NCI-H1694 treated with DMSO at 0.1 percent for 48 hours (cell line): ENCODE data around the gene SSC5D.
"Not testable (repeated sequence)": the region's sequence is repeated elsewhere in the genome, so short reads cannot be mapped to it uniquely, and the experiment has no call there.

ENCODE experiments used
- DNase-seq: peaks from one replicate; lab custom pipeline; 2025; lab: John Stamatoyannopoulos, UW

The SSC5D gene

DNA sequence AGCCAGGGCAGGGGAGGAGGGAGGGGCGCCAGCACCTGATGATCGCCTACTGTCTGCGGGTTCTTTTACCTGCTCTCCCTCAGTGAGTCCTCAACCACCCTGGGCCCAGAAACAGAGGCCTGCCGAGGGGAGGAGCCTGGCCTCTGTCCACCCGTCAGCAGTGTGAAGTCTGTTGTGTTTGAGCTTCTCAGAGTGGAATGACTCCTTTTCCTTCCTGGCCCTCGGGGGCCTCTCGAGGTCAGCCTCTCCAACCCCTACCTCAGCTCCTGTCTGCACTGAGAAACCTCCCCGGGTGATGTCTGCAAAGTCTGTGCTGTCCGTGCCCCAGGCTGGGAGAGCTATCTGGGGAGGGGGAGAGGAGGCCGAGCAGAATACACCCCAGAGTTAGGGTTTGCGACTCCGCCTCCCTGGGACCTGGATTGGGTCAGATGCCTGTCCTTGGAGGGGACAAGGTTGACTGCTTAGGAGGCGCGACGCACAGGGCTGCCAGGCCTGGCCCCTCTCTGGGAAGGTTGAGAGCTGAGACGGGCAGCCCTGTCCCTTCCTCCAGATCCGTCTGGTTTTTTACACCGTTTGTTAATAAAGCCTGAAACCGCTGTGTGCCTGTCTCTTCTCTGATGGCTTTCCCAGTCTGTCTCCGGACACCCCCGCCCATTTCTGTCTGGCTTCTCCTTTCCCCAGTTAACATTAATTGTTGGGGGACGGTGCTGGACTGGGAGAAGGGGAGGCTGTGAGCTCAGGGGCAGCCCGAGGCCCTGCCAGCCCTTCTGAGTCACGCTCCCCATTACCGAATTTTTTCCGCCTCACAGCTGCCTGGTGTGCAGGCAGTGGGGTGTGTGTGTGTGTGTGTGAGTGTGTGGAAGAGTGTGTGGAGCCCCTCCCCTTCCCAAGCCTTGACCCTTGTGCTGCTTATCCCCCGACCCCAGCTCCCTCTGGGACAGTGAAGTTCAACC, 989 bp upstream of the SSC5D start:
- DNase-seq = no peak

DNA sequence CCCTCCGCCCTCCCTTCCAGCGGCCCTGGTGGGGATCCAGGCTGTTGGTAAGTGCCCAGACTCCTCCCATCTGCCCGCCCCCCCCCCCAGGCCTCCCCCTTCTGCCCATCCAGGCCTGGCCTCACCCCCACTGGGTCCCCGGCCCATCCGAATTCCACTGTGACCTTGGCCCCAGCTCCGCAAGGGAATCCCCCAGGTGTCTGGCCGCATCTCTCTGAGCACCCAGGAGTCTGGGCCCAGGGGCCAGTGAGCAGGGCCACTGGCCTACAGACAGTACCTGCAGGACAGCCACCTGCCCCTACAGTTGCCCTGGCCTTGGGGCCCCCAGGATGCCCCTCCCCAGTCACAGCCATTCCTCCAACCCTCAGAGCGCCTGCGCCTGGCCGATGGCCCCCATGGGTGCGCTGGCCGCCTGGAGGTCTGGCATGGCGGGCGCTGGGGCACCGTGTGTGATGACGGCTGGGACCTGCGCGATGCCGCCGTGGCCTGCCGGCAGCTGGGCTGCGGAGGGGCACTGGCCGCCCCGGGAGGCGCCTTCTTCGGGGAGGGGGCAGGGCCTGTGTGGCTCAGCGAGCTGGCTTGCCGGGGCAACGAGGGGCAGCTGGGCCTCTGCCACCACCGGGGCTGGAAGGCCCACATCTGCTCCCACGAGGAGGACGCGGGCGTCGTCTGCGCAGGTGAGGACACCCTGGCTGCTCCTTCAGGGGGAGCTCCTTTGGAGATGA, 912 bp downstream of the SSC5D start:
- DNase-seq = no peak

DNA sequence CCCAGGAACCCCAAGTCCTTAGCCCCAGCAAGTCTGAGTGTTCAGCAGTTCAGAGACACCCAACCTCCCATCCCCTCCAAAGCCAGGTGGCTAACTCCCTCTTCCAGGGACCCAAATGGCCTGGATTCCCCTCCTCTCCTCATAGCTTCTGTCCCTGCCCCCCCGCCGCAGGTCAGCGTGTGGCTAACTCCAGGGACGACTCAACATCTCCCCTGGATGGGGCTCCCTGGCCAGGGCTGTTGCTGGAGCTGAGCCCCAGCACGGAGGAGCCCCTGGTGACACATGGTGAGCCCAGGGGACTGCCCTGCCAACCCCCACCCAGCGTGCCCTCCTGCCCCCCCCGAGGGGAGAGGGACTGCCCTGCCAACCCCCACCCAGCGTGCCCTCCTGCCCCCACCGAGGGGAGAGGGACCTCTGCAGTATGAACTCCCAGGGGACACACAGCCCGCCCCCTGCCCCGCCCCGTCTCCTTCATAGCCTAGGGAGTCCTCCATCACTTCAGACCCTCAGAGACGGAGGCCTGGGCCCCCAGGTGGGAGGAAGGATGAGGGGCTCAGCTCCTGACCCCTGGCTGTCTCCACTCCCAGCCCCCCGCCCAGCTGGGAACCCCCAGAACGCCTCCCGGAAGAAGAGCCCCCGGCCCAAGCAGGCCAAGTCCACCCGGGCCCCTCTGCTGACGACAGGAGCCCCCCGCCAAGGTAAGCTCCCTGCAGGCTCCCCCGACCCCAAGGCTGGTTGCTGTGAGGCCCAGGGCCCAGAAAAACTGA, 1.7 kb downstream of the SSC5D start:
- DNase-seq = no peak

DNA sequence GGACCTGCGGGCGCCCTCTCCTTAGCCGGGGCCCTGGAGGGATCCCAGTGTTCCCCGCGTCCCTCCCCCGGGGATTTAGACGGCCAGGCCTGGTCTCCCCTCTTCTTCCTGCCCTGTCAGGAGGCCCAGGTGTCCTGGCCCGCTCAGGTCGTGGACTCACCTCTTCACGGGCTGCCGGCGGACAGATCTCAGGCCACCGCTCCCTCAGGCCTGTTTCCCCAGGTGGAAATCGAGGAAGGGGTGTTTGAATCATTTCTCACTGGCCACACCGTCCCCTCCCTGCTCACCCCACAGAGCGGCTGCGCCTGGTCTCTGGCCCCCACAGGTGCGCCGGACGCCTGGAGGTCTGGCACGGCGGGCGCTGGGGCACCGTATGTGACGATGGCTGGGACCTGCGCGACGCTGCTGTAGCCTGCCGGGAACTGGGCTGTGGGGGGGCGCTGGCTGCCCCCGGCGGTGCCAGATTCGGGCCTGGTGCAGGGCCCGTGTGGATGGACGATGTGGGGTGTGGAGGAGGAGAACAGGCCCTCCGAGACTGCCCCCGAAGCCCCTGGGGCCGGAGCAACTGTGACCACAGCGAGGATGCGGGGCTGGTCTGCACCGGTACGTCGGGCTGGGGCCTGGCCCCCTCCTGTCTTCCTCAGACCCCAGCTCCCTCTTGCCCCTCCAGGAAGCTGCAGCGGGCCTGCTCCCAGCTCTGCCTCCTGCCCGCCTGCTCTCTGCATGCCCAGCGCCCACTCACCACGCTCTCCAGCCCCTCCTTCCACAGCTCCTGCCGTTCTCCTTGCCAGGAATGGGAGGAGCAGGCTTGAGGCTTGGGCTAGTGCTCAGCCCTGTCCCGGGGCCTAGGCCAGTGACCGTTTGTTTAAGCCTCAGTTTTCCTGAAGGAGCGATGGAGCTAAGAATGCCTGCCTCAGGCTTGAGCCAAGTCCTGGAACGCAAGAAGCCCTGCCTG, 2.5 kb downstream of the SSC5D start:
- DNase-seq = no peak

DNA sequence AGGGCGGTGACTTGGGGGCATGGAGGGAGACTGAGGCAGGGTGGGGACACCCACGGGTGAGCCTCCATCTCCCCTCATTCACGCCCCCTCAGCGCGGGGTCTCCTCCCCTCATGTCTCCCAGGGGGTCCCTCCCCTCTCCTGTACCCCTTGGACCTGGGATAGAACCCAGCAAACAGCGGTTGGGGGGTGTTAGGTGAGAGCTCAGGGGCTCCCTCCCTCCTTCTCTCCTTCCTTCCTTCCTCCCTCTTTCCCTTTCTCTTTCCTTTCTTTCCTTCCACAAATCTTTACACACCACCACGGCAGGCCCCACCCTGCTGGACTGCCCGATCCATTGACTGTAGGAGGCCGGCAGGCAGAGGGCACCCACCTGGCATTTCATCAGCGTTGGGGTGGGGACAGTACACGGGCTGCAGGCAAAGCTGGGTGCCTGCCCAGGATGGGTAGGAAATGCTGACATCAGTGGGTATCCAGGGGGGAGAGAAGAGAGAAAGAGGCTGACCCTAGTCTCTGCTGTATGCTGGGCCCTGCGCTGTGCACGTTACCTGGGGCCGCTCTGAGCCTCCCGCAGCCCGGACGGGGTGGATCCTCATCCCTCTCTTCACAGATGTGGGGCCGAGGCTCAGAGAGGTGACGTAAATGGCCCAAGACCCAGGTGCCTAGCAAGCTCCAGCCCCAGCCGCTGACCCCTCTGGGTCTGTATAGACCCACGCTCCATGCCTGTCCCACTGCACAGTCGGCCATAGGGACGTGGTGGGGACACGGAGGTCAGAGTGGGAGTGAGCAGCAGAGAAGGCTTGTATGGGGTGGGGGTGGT, 3.5 kb downstream of the SSC5D start:
- DNase-seq = no peak

DNA sequence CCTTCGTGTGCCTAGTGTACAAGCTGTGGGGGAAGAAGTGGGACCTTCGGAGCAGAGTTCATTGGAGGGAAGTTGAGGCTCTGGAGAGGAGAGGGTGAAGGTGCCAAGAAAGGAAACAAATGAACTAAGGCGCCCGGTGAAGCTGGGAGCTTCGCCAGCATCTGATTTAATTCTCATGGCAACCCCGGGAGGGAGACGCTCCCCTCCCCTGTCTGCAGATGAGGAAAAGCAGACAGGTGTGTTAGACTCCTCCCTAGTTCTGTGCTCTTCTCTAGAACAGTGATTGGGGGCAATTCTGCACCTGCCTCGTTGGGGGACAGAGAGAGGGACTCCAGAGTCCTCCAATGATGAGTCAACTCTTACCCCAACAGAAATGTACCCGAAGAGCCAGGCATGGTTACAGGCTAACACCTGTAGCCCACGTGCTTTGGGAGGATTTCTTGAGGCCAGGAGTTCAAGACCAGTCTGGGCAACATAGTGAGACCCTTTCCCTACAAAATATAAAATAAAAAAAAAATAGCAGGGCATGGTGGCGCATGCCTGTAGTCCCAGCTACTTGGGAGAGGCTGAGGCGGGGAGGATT, 4.2 kb downstream of the SSC5D start:
- DNase-seq = no peak

DNA sequence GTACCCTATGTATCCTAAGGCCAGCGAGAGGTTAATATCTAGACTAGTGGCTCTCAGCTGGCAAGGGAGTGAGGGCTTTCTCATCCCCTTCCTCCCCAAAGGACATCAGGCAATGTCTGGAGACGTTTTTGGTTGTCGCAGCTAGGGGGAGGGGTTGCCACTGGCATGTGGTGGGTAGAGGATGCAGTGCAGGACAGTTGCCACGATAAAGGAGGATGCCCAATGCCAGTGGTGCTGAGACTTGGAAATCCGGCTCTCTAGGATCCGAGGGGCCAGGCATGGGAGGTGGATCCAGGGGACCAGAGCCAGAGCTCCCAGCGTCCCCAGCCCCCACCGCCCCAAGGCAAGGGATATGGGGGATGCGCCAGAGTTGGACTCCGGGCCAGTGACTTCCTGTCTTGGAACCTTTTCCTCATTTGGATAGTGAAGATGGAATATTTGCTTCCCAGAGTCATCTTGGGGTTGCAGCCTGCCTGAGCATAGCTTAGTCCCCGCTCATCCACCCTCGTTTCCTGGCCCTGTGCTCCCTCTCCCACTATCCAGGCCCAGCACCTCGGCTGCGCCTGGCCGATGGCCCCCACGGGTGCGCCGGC, 4.9 kb downstream of the SSC5D start:
- DNase-seq = no peak

DNA sequence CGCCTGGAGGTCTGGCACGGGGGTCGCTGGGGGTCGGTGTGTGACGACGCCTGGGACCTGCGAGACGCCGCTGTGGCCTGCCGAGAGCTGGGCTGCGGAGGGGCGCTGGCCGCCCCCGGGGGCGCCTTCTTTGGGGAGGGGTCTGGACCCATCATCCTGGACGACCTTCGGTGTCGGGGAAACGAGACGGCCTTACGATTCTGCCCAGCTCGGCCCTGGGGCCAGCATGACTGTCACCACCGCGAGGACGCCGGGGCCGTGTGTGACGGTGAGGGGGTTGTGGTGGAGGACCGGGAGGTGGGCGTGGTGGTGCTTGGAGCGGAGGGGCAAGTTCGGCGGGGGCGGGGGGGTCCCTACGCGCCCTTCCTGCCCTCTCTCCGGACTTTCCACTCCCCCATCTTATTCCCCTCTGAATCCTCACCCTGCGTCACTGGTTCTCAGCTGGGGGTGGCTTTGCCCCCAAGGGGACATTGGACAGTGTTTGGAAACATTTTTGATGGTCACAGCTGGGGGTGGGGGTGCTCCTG, 5.5 kb downstream of the SSC5D start:
- no peak for DNase-seq

DNA sequence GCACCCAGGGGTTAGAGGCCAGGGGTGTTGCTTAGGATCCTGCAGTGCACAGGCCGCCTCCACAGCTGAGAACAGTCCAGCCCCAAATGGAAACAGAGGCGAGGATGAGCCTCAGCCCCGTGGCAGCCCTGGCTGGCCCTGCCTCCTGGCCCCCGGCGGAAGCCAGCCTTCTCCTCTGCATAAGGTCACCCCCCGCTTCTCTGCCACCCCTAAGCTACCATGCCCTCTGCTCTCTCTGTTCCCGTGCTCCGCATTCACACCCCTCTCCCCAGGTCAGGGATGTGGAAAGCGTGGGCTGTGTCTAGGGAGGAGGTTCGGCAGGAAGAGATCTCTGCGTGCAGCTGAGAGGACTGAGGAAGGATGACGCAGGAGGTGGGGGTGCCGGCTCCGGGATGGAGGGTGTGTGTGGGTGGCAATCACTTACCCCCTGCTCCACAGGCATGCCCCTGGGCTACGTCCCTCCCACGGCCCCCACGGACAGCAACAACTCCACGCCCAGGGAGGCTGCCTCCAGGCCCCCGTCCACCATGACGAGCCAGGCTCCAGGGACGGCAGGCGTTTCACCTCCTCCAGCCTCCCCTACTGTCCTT, 6.0 kb downstream of the SSC5D start:
- no peak for DNase-seq

DNA sequence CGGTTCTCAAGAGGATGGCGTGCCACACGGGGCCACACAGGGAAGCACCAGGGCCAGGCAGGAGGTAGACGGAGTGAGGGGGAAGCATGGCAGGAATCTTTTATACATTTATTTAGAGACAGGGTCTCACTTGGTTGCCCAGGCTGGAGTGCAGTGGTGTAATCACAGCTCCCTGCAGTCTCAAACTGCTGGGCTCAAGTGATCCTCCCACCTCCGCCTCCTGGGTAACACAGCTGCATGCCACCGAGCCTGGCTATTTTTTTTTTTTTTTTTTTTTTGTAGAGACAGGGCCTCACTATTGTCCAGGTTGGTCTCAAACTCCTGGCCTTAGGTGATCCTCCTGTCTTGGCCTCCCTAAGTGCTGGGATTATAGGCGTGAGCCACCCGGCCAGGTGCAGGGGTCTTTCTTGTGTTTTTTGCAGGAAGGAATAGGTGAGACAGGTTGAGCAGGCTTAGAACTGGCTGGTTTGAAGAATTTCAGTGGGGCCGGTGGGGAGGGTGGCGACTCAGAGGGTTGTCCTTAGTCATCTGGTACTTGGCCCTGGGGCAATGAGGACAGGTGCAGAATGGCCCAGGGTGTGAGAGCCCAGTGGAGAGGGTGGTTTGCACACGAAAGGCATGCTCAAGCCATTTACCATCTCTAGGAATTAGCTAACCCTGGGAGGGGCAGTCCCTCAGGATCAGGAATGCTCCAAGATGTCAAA, 7.6 kb downstream of the SSC5D start:
- DNase-seq = no peak

DNA sequence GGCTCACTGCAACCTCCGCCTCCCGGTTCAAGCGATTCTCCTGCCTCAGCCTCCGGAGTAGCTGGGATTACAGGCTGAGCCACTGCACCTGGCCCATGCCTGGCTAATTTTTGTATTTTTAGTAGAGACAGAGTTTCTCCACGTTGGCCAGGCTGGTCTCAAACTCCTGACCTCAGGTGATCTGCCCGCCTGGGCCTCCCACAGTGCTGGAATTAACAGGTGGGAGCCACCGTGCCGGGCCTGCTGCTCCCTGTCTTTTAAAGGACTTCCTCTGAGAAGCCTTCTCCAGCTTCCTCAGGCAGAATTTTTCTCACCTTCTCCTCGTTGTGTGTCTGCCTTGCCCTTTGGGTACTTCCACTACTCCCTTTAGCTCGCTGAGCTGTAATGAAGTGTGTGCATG, 8.6 kb downstream of the SSC5D start:
- DNase-seq = not testable (repeated sequence)

DNA sequence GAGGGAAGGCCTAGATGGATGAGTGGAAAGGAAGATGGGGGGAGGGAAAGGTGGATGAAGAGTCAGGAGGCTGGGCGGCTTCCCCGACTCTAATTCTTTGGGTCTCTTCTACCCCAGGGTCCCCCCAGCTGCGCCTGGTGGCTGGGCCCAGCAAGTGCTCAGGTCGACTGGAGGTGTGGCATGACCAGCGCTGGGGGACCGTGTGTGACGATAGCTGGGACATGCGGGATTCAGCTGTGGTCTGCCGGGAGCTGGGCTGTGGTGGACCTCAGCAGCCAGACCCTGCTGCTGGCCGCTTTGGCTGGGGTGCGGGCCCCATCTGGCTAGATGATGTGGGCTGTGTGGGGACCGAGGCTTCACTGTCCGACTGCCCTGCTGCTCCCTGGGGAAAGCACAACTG, 9.5 kb downstream of the SSC5D start:
- DNase-seq = no peak

DNA sequence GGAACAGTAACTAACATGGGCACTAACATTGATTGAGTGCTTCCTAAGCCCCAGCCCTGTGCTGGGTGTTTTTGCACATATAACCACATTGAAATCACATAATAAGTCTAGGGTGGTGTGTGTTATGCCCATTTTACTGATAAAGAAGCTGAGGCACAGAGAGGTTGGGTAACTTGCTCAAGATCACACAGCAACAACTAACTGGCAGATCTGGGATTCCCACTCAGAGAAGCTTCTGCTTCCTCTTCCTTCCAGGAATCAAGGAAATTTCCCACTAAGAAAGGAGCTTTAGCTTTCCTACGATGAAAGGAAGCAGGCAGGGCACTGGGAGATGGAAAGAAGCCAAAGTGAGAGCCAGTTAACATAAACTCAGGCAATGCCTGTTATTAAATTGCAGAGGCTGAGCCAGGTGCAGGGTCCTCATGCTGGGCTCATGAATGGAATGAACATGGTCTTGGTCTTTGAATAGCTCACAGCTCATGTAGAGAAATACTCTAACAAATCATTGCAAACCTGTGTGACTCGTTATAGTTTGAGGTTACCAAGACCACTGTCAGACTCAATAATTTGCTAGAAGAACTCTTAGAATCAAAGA, 10.1 kb downstream of the SSC5D start:
- no peak for DNase-seq

DNA sequence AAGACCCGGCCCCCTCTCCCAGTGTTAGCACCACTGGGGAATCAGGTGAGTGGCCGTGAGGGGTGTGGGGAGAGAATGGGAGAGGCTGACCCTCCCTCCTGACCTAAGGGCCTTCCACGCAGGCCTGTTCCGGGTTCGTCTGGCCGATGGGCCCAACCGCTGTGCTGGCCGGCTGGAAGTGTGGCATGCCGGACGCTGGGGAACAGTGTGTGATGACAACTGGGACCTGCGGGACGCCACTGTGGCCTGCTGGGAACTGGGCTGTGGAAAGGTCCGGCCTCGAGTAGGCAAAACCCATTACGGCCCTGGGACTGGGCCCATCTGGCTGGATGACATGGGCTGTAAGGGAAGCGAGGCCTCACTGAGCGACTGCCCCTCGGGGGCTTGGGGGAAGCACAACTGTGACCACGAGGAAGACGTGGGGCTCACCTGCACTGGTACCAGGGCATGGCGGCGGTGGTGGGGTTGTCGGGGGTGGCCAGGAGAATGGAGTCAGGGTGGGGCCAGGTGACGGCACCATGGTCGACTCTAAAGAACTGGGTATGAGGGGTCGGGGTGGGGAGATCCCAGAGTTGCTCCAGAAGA, 12.2 kb downstream of the SSC5D start:
- DNase-seq = no peak

DNA sequence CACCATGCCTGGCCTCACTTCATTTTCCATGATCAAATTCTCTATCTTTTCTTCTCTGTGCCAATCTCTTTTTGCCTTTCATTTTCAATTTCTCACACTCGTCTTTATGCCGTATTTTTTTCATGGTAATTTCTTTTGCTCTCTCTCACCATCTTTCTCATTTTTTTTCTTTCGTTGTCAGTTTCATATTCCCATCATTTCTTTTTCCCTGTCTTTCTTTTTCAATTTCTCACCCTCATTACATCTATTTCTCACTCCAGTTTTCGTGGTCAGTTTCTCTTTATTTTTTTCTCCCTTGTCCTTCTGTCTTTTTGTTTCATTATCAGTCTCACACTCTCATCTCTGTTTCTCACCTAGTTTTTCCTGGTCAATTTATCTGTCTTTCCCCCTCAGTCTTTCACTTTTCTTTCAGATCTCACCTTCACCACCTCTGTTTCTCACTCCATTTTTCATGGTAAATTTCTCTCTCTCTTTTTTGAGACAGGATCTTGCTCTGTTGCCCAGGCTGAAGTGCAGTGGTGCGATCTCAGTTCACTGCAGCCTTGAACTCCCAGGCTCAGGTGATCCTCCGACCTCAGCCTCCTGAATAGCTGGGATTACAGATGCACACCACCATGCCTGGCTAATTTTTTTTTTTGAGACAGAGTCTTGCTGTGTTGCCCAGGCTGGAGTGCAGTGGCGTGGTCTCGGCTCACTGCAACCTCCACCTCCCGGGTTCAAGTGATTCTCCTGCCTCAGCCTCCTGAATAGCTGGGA, 14.1 kb downstream of the SSC5D start:
- DNase-seq = no peak

DNA sequence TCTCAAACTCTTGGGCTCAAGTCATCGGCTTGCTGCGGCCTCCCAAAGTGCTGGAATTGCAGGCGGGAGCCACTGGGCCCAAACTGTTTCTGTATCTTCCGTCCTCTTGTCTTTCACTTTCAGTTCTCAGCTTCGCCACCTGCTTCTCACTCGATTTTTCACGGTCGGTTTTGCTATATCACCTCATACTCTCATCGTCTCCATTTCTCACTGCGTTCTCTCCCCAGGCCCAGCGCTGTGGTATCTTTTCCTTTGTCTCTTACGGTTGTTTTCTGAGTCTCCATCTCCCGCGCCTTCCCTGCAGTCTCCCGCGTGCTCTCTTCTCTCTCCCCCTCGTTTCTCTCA, 14.9 kb downstream of the SSC5D start:
- no peak for DNase-seq
